Upper lobe of right lung (tissue), 1 donor: ENCODE measurements around the gene MXRA7. TPM values are rescaled to one million over a fixed set of nuclear protein-coding genes. Genes with fewer than 3 reads are reported as not detected.
"Not testable (repeated sequence)": the region's sequence is repeated elsewhere in the genome, so short reads cannot be mapped to it uniquely, and the experiment has no call there.

ENCODE experiments used
- ATAC-seq: fragments of 200-7000 bp; cut with Tn5 transposase; one replicate; pipeline ENCODE4 v1.9.1; 2020; ENCODE audit warnings: mild to moderate bottlenecking, moderate library complexity
- DNase-seq: peaks from one replicate; pipeline ENCODE4 v3.0.0-alpha.2; 2020
- H3K27ac ChIP-seq: fragments of 200-600 bp; one replicate; pipeline ENCODE4 v1.8.0; 2022
- H3K27me3 ChIP-seq: fragments of 200-600 bp; one replicate; pipeline ENCODE4 v1.8.0; 2022; ENCODE audit warnings: mild to moderate bottlenecking
- H3K36me3 ChIP-seq: fragments of 200-600 bp; one replicate; pipeline ENCODE4 v1.8.0; 2022
- H3K4me1 ChIP-seq: fragments of 200-600 bp; one replicate; pipeline ENCODE4 v1.8.0; 2022
- H3K4me3 ChIP-seq: fragments of 200-600 bp; one replicate; pipeline ENCODE4 v1.8.0; 2022; ENCODE audit warnings: mild to moderate bottlenecking
- H3K9me3 ChIP-seq: fragments of 200-600 bp; one replicate; pipeline ENCODE4 v1.8.0; 2022
- CTCF ChIP-seq: fragments of 200-600 bp; IDR thresholded peaks from one replicate; pipeline ENCODE4 v1.8.0; 2022; ENCODE audit warnings: antibody characterized with exemption
- intact Hi-C: fragments of 100-400 bp; cut with DNase I; formaldehyde crosslinking; loops from one replicate; pipeline ENCODE4 v1.11.0; 2022
- total RNA-seq: library from RNA; stranded (reverse); fragmentation: NEBNext Ultra II Directional; extraction: Animal tissue kit (Norgen Biotek cat#: 25700); gene quantifications from one replicate; pipeline ENCODE4 v1.2.1, GENCODE V29; 2021
- donor health status: DM: no; HTN: yes; CAD: no; lungs with severe emphysema.

MXRA7 gene
- total RNA-seq, 1 donor from 2014 or later, result 159 TPM

GRCh38 chr17:76642032-76642561, 68.7 kb downstream of the MXRA7 start:
- Histone ChIP-seq H3K4me1 (peaks cover 8% of the 10 kb centered on the region), H3K27ac (peak overlapping the region; percentile 68), H3K27me3 (no peaks in the 10 kb centered on the region), H3K36me3 (no peaks in the 10 kb centered on the region), H3K4me3 (peak overlapping the region; percentile 37), H3K9me3 (no peaks in the 10 kb centered on the region)
- ATAC-seq, result no peak
- no peak for DNase-seq
- TF ChIP-seq CTCF, result no peak
- intact Hi-C loops, result no loop called here

- TF ChIP-seq CTCF, result no peak
- no peaks in the 10 kb centered on the region for H3K36me3 ChIP-seq
- peak overlapping the region; percentile 37 for H3K4me3 ChIP-seq
- H3K27me3 ChIP-seq, result no peaks in the 10 kb centered on the region
- peak; percentile 76 for ATAC-seq
- intact Hi-C loops, result no loop called here
- DNase-seq, result no peak
- H3K4me1 ChIP-seq, result peaks cover 8% of the 10 kb centered on the region
- no peaks in the 10 kb centered on the region for H3K9me3 ChIP-seq
- H3K27ac ChIP-seq, result peak overlapping the region; percentile 68
Observed at GRCh38 chr17:76641501-76641900, 69.3 kb downstream of the MXRA7 start.

GRCh38 chr17:76640550-76641380, 70.0 kb downstream of the MXRA7 start:
- Histone ChIP-seq H3K9me3 (no peaks in the 10 kb centered on the region), H3K36me3 (no peaks in the 10 kb centered on the region), H3K4me3 (no peak overlapping the region), H3K27me3 (no peaks in the 10 kb centered on the region), H3K27ac (peak overlapping the region; percentile 68), H3K4me1 (peaks cover 8% of the 10 kb centered on the region)
- intact Hi-C loops, result no loop called here
- DNase-seq (no peak), ATAC-seq (no peak)
- TF ChIP-seq CTCF, result no peak

GRCh38 chr17:76638263-76638662, 72.5 kb downstream of the MXRA7 start:
- H3K9me3 ChIP-seq, result no peaks in the 10 kb centered on the region
- TF ChIP-seq CTCF, result no peak
- H3K27ac ChIP-seq, result no peak overlapping the region
- no peaks in the 10 kb centered on the region for H3K36me3 ChIP-seq
- no peaks in the 10 kb centered on the region for H3K27me3 ChIP-seq
- DNase-seq, result no peak
- H3K4me1 ChIP-seq, result no peaks in the 10 kb centered on the region
- ATAC-seq, result no peak
- intact Hi-C loops, result no loop called here
- no peak overlapping the region for H3K4me3 ChIP-seq

- DNase-seq, result not testable (repeated sequence)
Observed at GRCh38 chr17:76636486-76637206, 74.1 kb downstream of the MXRA7 start.

More at GRCh38 chr17:76636486-76637206, 74.1 kb downstream of the MXRA7 start:
- H3K9me3 ChIP-seq, H3K27me3 ChIP-seq, H3K36me3 ChIP-seq, ATAC-seq, H3K4me3 ChIP-seq, H3K4me1 ChIP-seq, H3K27ac ChIP-seq, intact Hi-C loops: not testable (repeated sequence)
